ENCODE results near the gene CENPA.
"Not testable (repeated sequence)": the region's sequence is repeated elsewhere in the genome, so short reads cannot be mapped to it uniquely, and the experiment has no call there.

CENPA gene

DNA sequence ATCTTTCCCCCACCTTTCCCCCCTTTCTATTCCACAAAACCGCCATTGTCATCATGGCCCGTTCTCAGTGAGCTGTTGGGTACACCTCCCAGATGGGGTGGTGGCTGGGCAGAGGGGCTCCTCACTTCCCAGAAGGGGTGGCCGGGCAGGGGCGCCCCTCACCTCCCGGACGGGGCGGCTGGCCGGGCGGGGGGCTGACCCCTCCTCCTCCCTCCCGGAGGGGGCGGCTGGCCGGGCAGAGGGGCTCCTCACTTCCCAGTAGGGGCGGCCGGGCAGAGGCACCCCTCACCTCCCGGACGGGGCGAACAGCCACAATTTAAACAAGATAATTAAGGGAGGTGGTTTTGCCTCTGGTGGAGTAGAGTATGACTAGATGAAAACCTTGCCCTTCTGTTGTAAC is 9.3 kb downstream of the CENPA start:
- FAIRE-seq, result not testable (repeated sequence)

- no peak for FAIRE-seq
These were observed 15.5 kb downstream of the CENPA start for GRCh38 chr2:26801328-26801727.

GRCh38 chr2:26801796-26802195 is 15.9 kb downstream of the CENPA start:
- FAIRE-seq, result no peak

GRCh38 chr2:26805241-26805676 is 19.4 kb downstream of the CENPA start:
- no peak for FAIRE-seq

GRCh38 chr2:26807788-26808460 is 22.1 kb downstream of the CENPA start:
- no peak for FAIRE-seq

- no peak for FAIRE-seq
These were observed 23.4 kb downstream of the CENPA start for GRCh38 chr2:26809211-26809610.

- FAIRE-seq, result no peak
These were observed 24.2 kb downstream of the CENPA start for GRCh38 chr2:26809876-26810577.

DNA sequence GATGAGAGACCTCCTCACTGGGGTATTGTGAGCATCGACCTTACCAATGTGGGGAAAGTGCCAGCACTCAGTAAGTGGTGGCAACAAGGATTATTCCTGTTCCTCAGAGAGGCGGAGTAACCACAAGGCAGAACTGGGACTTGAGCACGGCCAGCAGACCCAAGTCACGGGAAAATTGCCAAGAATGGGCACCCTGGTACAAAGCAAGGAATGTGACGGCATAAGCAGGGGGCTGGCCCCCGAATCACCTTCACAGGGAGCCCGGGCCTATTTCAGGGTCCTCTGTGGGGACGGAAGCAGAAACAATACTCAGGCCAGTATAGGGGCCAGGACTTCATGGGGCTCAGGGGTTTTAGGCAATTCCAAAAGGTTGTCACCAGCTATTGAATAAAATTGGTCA is 25.4 kb downstream of the CENPA start:
- no peak for FAIRE-seq

DNA sequence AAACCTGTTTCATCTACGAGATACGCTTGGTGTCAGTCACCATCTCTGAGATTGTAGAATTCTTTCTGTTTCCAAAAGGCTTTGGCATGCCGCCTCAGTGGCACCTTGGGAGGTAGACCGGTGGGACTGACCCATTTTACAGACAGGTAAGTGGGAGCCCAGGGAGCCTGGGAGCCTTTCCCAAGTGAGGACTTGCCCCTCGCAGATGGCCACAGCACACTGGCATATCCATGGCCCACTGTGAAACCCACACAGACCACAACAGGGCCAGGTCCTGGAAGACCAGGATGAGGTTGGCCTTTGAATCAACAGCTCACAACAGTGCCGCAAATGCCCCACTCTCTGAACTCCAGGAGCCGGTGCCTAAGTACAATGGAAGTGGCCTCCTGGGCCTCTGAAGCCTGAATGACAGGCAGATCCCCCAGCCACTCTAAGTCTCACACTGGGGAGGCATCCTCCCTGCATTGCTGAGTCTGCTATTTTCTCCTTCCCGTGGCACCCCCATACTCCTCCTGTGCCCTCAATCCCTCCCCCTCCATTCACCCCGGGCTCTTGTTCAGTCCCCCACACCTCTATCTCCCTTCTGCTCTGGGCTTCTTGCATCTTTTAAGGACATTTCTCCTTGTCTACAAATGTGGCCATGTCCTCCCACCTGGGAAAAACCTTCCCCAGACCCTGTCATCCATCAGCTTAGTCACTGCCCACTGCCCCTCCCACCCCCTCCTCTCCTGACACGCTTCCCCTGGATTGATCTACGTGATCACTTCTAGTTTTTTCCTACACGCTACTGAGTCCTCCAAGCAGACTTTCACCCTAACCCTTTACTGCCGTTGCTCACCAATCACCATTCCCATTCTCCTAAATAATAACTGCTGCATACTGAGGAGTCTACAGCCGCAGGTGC is 26.2 kb downstream of the CENPA start:
- no peak for FAIRE-seq

- no peak for FAIRE-seq
These were observed 26.9 kb downstream of the CENPA start for GRCh38 chr2:26812731-26813130.

- FAIRE-seq, result not testable (repeated sequence)
These were observed 28.4 kb downstream of the CENPA start for GRCh38 chr2:26814072-26814765.

- FAIRE-seq, result no peak
These were observed 31.0 kb downstream of the CENPA start for GRCh38 chr2:26816893-26817292.

GRCh38 chr2:26818255-26818654 is 32.4 kb downstream of the CENPA start:
- FAIRE-seq, result no peak

DNA sequence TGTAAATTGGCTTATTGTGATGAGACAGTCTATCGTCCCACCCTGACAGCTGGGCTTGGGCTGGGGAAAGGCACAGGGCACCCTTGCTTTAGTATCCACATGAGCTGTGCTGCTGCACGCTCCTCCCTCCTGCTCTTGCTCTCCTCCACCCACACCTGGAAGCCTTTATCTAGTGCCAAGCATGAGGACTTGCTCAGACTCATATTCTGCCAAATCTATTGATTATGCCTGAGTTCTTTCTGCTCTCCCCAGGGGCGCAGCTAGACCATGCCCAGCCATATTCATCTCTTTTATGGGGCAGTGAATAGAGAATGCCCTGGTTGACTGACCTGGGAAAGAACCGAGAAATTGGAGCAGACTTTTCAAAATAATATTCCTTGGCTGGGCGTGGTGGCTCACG is 33.1 kb downstream of the CENPA start:
- FAIRE-seq, result no peak

GRCh38 chr2:26820932-26821331 is 35.1 kb downstream of the CENPA start:
- FAIRE-seq, result no peak

DNA sequence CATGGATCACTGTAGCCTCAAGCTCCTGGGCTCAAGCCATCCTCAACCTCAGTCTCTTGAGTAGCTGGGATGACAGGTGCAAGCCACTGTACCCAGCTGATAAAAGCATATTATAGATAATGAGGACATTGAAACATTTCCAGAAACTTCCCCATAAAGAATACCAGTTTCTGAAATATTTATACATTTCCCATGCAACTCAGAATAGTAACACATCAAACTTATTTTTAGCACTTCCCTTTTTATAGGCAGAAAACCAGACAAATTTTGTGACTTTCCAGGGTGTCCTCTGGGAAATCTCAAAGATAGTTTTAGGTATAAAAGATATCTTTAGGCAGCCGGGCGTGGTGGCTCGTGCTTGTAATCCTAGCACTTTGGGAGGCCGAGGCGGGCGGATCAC is 37.0 kb downstream of the CENPA start:
- FAIRE-seq, result no peak

DNA sequence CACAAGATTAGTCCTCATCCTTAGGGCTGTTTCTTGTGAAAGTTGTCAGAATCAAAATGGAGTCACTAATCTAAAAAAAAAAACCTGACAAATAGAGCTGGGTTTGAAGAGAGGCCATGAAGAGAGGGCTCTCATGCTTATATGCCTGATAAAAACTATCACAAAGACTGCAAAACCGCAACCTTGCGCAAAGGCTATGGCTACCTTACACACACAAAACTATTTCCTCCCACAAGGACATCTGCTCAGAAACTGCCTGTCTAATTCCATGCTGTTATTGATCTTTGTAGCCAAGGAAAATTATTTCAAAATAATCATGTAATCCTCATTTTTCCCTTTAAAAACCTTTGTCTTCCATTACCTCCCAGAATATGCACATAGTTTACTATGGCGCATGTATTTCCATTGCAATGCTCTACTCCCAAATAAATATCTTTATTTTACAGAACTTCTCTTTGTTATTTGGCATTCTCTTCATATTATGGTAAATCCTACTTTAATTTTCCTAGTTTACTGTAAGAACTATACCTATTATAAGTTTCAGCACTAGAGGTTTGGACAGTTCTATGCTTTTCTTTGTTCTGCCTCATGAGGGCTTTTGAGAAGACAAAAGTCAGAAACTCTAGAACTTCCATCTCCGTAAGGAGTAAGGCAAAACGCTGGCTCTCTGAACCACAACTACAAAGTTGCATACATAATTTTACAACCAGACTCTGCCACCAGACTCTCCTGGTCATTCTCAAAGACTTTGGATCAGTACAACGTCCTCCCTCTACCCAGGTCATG is 52.5 kb downstream of the CENPA start:
- FAIRE-seq, result peak; percentile 70

DNA sequence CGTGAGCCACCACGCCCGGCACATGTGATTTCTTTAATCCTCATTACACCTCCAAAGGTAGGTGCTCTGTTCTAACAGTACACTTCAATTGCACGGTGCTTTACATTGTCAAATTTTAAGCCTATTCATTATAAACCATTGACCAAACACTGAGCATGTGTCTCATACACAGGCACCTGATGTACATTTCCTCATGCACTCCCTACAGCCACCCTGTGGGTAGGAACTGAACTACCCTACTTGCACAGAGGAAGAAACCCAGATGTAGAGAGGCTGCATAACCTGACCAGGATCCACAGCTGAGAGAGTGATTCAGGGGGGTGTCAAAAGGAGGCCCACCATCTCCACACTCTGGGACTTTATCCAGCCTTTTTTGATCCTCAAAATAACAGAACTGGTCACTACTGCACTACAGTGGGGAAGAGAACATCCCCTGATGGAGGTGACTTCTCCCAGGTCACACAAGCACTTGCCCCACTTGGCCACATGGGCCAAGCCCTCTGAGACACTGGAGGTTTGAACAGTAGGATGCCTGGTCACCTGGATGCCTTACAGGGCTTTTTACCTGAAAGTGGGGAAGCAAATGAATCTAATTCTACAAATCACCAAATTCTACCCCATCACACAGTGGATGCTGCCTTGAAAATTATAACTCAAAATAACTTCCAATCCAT is 55.2 kb downstream of the CENPA start:
- no peak for FAIRE-seq

GRCh38 chr2:26843041-26843440 is 57.2 kb downstream of the CENPA start:
- FAIRE-seq, result no peak

Data from G401.6 (cell line).